Neuronal stem cell (in vitro differentiated cells): Measurements from ENCODE around the gene MACROD1.
A peak's percentile ranks its signal among the peaks of the same experiment; 100 is the strongest.

Experiments
- DNase-seq: peaks from one replicate; pipeline ENCODE4 v3.0.0-alpha.2; 2013; ENCODE audit warnings: low spot score
- H2AFZ ChIP-seq: one replicate; pipeline ENCODE4 v1.6.1; 2013; ENCODE audit warnings: mild to moderate bottlenecking, low read length, inconsistent platforms
- H2AK5ac ChIP-seq: 2 replicates; pipeline ENCODE4 v1.6.1; 2013; ENCODE audit warnings: low read depth, mild to moderate bottlenecking, inconsistent platforms, low read length, moderate library complexity, mixed read lengths
- H2BK120ac ChIP-seq: 2 replicates; pipeline ENCODE4 v1.6.1; 2013; ENCODE audit warnings: low read depth, mild to moderate bottlenecking, inconsistent platforms, low read length, moderate library complexity, mixed read lengths
- H2BK12ac ChIP-seq: one replicate; pipeline ENCODE4 v1.6.1; 2013; ENCODE audit warnings: low read length, inconsistent platforms
- H2BK15ac ChIP-seq: 2 replicates; pipeline ENCODE4 v1.6.1; 2013; ENCODE audit warnings: mild to moderate bottlenecking, low read length, inconsistent platforms, mixed read lengths
- H2BK5ac ChIP-seq: one replicate; pipeline ENCODE4 v1.6.1; 2013; ENCODE audit warnings: inconsistent platforms, mild to moderate bottlenecking, low read length, moderate library complexity
- H3K14ac ChIP-seq: one replicate; pipeline ENCODE4 v1.6.1; 2013; ENCODE audit warnings: low read length, inconsistent platforms
- H3K18ac ChIP-seq: 2 replicates; pipeline ENCODE4 v1.6.1; 2013; ENCODE audit warnings: low read length, inconsistent platforms
- H3K23ac ChIP-seq: 2 replicates; pipeline ENCODE4 v1.6.1; 2013; ENCODE audit warnings: low read depth, mild to moderate bottlenecking, mixed read lengths, low read length, inconsistent platforms; ENCODE audit not compliant: poor library complexity
- H3K27ac ChIP-seq: replicated peaks from 3 replicates; pipeline ENCODE4 v1.5.1; 2013; ENCODE audit warnings: low read length, inconsistent platforms
- H3K27me3 ChIP-seq, 3 experiments: 2 replicates each; pipeline ENCODE4 v1.6.1; 2013; ENCODE audit warnings: low read length in 3 of 3, mild to moderate bottlenecking in 2 of 3, inconsistent platforms in 1 of 3, low read depth in 1 of 3, mixed read lengths in 1 of 3, moderate library complexity in 1 of 3; ENCODE audit not compliant: control insufficient read depth in 3 of 3, insufficient read depth in 3 of 3
- H3K36me3 ChIP-seq, 2 donors: replicated peaks in 1 of 2; 2 replicates each; pipeline ENCODE4 v1.6.1; 2013; ENCODE audit warnings: low read length in 2 of 2; ENCODE audit not compliant: control insufficient read depth in 2 of 2, insufficient read depth in 2 of 2
- H3K4ac ChIP-seq: 2 replicates; pipeline ENCODE4 v1.6.1; 2013; ENCODE audit warnings: inconsistent platforms, mild to moderate bottlenecking, low read length, moderate library complexity
- H3K4me1 ChIP-seq, 2 donors: 1 replicate in 1 of 2; 2 replicates in 1 of 2; pipeline ENCODE4 v1.6.1; 2013; ENCODE audit warnings: low read length in 2 of 2, low read depth in 1 of 2; ENCODE audit not compliant: control insufficient read depth in 2 of 2, insufficient read depth in 1 of 2
- H3K4me2 ChIP-seq: one replicate; pipeline ENCODE4 v1.6.1; 2013; ENCODE audit warnings: mild to moderate bottlenecking, low read length, inconsistent platforms; ENCODE audit not compliant: insufficient read depth, poor library complexity, severe bottlenecking
- H3K4me3 ChIP-seq, 2 donors: 2 replicates each; pipeline ENCODE4 v1.5.1; 2013; ENCODE audit warnings: low read length in 2 of 2, mild to moderate bottlenecking in 2 of 2, inconsistent platforms in 1 of 2, moderate library complexity in 1 of 2
- H3K79me1 ChIP-seq: one replicate; pipeline ENCODE4 v1.6.1; 2013; ENCODE audit warnings: low read depth, mild to moderate bottlenecking, inconsistent platforms, low read length, moderate library complexity
- H3K9ac ChIP-seq: one replicate; pipeline ENCODE4 v1.6.1; 2013; ENCODE audit warnings: mild to moderate bottlenecking, low read depth, low read length, inconsistent platforms; ENCODE audit not compliant: poor library complexity
- H3K9me3 ChIP-seq, 2 donors: replicated peaks in 1 of 2; 2 replicates each; pipeline versions ENCODE3 to v1.6.1; 2013; ENCODE audit warnings: low read length in 2 of 2, mild to moderate bottlenecking in 2 of 2, inconsistent platforms in 1 of 2, low read depth in 1 of 2, mixed read lengths in 1 of 2, moderate library complexity in 1 of 2; ENCODE audit not compliant: control insufficient read depth in 2 of 2, insufficient read depth in 1 of 2
- H4K8ac ChIP-seq: one replicate; pipeline ENCODE4 v1.6.1; 2013; ENCODE audit warnings: low read depth, mild to moderate bottlenecking, inconsistent platforms, low read length, moderate library complexity
- H4K91ac ChIP-seq: one replicate; pipeline ENCODE4 v1.6.1; 2013; ENCODE audit warnings: low read length, low read depth, mild to moderate bottlenecking, inconsistent platforms; ENCODE audit not compliant: poor library complexity
- WGBS, 2 donors: extraction: QIAGEN DNeasy Blood & Tissue Kit; methylation state at CpG; one replicate each; pipeline ENCODE4 v1.1.7; 2013; ENCODE audit warnings: missing lambda C conversion rate in 2 of 2, mixed read lengths in 1 of 2; ENCODE audit not compliant: insufficient read length in 2 of 2, insufficient replicate concordance in 1 of 2; ENCODE audit errors: extremely low coverage in 2 of 2; 5-methylcytosine and 5-hydroxymethylcytosine counted together

Gene MACROD1

GRCh38 chr11:64103277-64103985 lies 62.5 kb downstream of the MACROD1 start:
- no peaks in the 10 kb centered on the region for H3K27me3 ChIP-seq
- WGBS, 2 donors, result no CpG with 5 or more reads among the region's 13 CpGs
- H2BK12ac ChIP-seq, result no peak overlapping the region
- H3K4me2 ChIP-seq, result no peak overlapping the region
- no peak overlapping the region for H2BK15ac ChIP-seq
- H3K36me3 ChIP-seq, result no peaks in the 10 kb centered on the region
- H4K91ac ChIP-seq, result peak overlapping the region; percentile 64
- H4K8ac ChIP-seq, result no peak overlapping the region
- H3K9ac ChIP-seq, result peak overlapping the region; percentile 85
- H2BK120ac ChIP-seq, result peak overlapping the region; percentile 68
- H3K4ac ChIP-seq, result peak overlapping the region; percentile 78
- H3K9me3 ChIP-seq, result no peaks in the 10 kb centered on the region
- H3K14ac ChIP-seq, result peak overlapping the region; percentile 94
- peak overlapping the region; percentile 82 for H3K18ac ChIP-seq
- DNase-seq, result no peak
- H2AK5ac ChIP-seq, result peak overlapping the region; percentile 94
- H2BK5ac ChIP-seq, result peak overlapping the region; percentile 56
- peak overlapping the region; percentile 6 for H2AFZ ChIP-seq
- no peak overlapping the region for H3K27ac ChIP-seq
- no peaks in the 10 kb centered on the region for H3K79me1 ChIP-seq
- peaks cover 21 to 33% of the 10 kb centered on the region in 2 donors for H3K4me1 ChIP-seq
- H3K23ac ChIP-seq, result peak overlapping the region; percentile 92
- H3K4me3 ChIP-seq, result no peak overlapping the region

- Histone ChIP-seq H3K36me3 (no peaks in the 10 kb centered on the region), H3K18ac (peak overlapping the region; percentile 77), H2BK120ac (peak overlapping the region; percentile 25), H3K27ac (no peak overlapping the region), H4K91ac (peak overlapping the region; percentile 28), H3K9me3 (no peaks in the 10 kb centered on the region), H2BK5ac (peak overlapping the region; percentile 55), H3K27me3 (no peaks in the 10 kb centered on the region), H3K4me2 (no peak overlapping the region), H2BK15ac (no peak overlapping the region), H3K9ac (no peak overlapping the region), H3K4me3 (no peak overlapping the region), H4K8ac (no peak overlapping the region), H3K4me1 (peaks cover 28 to 45% of the 10 kb centered on the region in 2 donors), H2AFZ (no peak overlapping the region), H3K4ac (no peak overlapping the region), H2AK5ac (peak overlapping the region; percentile 65), H3K14ac (no peak overlapping the region), H2BK12ac (peak overlapping the region; percentile 73), H3K79me1 (no peaks in the 10 kb centered on the region), H3K23ac (no peak overlapping the region)
- WGBS, 2 donors, result no CpG with 5 or more reads among the region's 15 CpGs
- DNase-seq, result no peak
These were observed 63.7 kb downstream of the MACROD1 start for GRCh38 chr11:64102005-64102738.

GRCh38 chr11:64101461-64101860 lies 64.5 kb downstream of the MACROD1 start:
- Histone ChIP-seq H3K4me3 (no peak overlapping the region), H3K18ac (peak overlapping the region; percentile 77), H2BK12ac (peak overlapping the region; percentile 60), H3K4ac (no peak overlapping the region), H3K9ac (no peak overlapping the region), H2BK5ac (peak overlapping the region; percentile 55), H3K23ac (peak overlapping the region; percentile 25), H2AFZ (no peak overlapping the region), H2AK5ac (peak overlapping the region; percentile 65), H3K4me2 (no peak overlapping the region), H3K14ac (no peak overlapping the region), H3K36me3 (no peaks in the 10 kb centered on the region), H3K79me1 (no peaks in the 10 kb centered on the region), H4K91ac (no peak overlapping the region), H4K8ac (no peak overlapping the region), H2BK15ac (no peak overlapping the region), H3K27me3 (no peaks in the 10 kb centered on the region), H2BK120ac (peak overlapping the region; percentile 25), H3K27ac (no peak overlapping the region), H3K9me3 (no peaks in the 10 kb centered on the region), H3K4me1 (peaks cover 28 to 45% of the 10 kb centered on the region in 2 donors)
- no peak for DNase-seq
- no CpG with 5 or more reads among the region's 19 CpGs for WGBS, 2 donors

DNA sequence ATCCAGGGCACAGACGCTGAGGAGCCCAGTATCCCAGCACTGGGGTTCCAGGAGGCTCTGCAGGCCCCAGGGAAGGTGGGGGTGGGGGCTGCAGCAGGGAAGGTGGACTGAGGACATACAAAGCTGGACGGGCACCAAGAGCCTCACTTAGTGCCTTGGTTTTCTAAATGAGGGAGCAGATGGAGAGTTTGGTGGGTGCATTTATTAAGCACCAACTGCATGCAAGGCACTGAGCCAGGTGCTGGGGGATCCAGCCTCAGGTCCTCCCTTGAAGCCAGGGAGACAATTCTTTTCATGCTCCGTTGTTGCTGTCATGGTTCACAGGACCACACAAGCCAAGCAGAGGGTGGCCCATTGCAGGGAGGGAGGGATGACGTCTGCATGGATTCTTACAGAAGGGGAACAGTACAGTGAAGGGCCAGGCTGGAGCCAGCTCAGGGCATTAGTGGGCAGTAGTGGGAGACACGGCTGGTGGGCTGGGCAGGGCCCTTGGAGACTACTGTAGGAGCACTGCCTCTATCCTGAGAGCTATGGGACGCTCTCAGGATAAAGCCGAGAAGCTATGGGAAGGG lies 65.0 kb downstream of the MACROD1 start:
- Histone ChIP-seq H4K8ac (no peak overlapping the region), H2BK5ac (peak overlapping the region; percentile 12), H3K14ac (peak overlapping the region; percentile 25), H2AFZ (no peak overlapping the region), H3K27me3 (no peaks in the 10 kb centered on the region), H4K91ac (no peak overlapping the region), H3K9me3 (no peaks in the 10 kb centered on the region), H3K4me2 (no peak overlapping the region), H3K27ac (no peak overlapping the region), H3K79me1 (no peaks in the 10 kb centered on the region), H2AK5ac (peak overlapping the region; percentile 41), H3K36me3 (no peaks in the 10 kb centered on the region), H3K18ac (peak overlapping the region; percentile 31), H2BK15ac (no peak overlapping the region), H3K4me1 (peaks cover 32 to 49% of the 10 kb centered on the region in 2 donors), H3K9ac (no peak overlapping the region), H3K4me3 (no peak overlapping the region), H2BK12ac (no peak overlapping the region), H2BK120ac (no peak overlapping the region), H3K4ac (no peak overlapping the region), H3K23ac (no peak overlapping the region)
- no peak for DNase-seq
- WGBS, 2 donors, result no CpG with 5 or more reads among the region's 7 CpGs
